Thymus (tissue), 11 donors: Measurements from ENCODE around the gene DTNBP1. TPM values are rescaled to one million over a fixed set of nuclear protein-coding genes. Genes with fewer than 3 reads are reported as not detected.

ENCODE experiments used
- DNase-seq, 9 donors: peaks; one replicate each; pipeline ENCODE4 v3.0.0-alpha.2; 2013; ENCODE audit warnings: low spot score in 9 of 9, low read depth in 6 of 9, missing footprints in 1 of 9
- H3K27ac ChIP-seq, 2 donors: one replicate each; pipeline ENCODE4 v1.5.1; 2013; ENCODE audit warnings: control low read depth in 1 of 2, low read depth in 1 of 2, low read length in 1 of 2, mild to moderate bottlenecking in 1 of 2, moderate library complexity in 1 of 2
- H3K27me3 ChIP-seq, 2 donors: one replicate each; pipeline ENCODE4 v1.5.1; 2013; ENCODE audit warnings: low read length in 1 of 2; ENCODE audit not compliant: control insufficient read depth in 2 of 2, insufficient read depth in 1 of 2
- H3K36me3 ChIP-seq, 2 donors: one replicate each; pipeline ENCODE4 v1.5.1; 2013; ENCODE audit warnings: low read length in 1 of 2, mild to moderate bottlenecking in 1 of 2, moderate library complexity in 1 of 2; ENCODE audit not compliant: control insufficient read depth in 2 of 2, insufficient read depth in 2 of 2
- H3K4me1 ChIP-seq, 2 donors: one replicate each; pipeline ENCODE4 v1.5.1; 2013; ENCODE audit warnings: low read length in 2 of 2; ENCODE audit not compliant: control insufficient read depth in 2 of 2, insufficient read depth in 2 of 2
- H3K4me3 ChIP-seq, 2 donors: one replicate each; pipeline ENCODE4 v1.5.1; 2013; ENCODE audit warnings: low read length in 2 of 2, control low read depth in 1 of 2, mild to moderate bottlenecking in 1 of 2
- H3K9me3 ChIP-seq, 2 donors: one replicate each; pipeline ENCODE4 v1.5.1; 2013; ENCODE audit warnings: low read length in 1 of 2, mild to moderate bottlenecking in 1 of 2; ENCODE audit not compliant: control insufficient read depth in 2 of 2, insufficient read depth in 1 of 2
- WGBS: extraction: QIAGEN DNeasy Blood & Tissue Kit; methylation state at CpG from one replicate; pipeline ENCODE4 v1.1.7; 2013; 5-methylcytosine and 5-hydroxymethylcytosine counted together
- polyA plus RNA-seq: library from polyadenylated mRNA; stranded (reverse); fragments of 200-250 nt; gene quantifications from one replicate; pipeline ENCODE4 v1.2.3, GENCODE V29; 2013
- total RNA-seq: library from RNA; stranded (reverse); fragments of 120-200 nt; gene quantifications from one replicate; pipeline ENCODE4 v1.2.4, GENCODE V29; 2013
- donor health status: healthy.

Gene DTNBP1
- total and polyA plus RNA-seq, 2 donors: 8.0 to 29.7 TPM

DNA sequence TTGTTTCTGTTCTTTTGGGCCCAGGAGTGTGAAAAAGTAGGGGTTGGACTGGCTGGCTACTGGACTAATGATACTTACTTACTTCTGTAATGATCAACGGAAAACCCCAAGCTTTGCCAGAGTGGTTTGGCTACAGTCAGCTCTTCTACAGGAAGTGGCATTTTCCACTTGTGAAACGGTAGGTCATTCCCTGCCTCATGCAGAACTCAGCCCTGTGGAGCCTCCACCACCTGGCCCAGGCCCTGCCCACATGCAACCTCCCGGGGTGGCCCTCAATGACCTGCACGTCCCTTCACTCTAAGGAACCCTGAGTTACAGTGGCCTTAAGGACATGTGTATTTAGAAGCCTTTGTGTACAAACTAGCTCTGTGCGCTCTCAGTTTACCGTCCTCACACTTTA, 140.4 kb downstream of the DTNBP1 start:
- no peak for DNase-seq
- Histone ChIP-seq H3K4me3 (no peak overlapping the region), H3K27me3 (no peaks in the 10 kb centered on the region), H3K9me3 (no peaks in the 10 kb centered on the region), H3K36me3 (peaks cover 70 to 76% of the 10 kb centered on the region in 2 donors), H3K4me1 (no peaks in the 10 kb centered on the region), H3K27ac (no peak overlapping the region)
- WGBS: 82% methylated on average over 6 of the region's 6 CpGs

DNA sequence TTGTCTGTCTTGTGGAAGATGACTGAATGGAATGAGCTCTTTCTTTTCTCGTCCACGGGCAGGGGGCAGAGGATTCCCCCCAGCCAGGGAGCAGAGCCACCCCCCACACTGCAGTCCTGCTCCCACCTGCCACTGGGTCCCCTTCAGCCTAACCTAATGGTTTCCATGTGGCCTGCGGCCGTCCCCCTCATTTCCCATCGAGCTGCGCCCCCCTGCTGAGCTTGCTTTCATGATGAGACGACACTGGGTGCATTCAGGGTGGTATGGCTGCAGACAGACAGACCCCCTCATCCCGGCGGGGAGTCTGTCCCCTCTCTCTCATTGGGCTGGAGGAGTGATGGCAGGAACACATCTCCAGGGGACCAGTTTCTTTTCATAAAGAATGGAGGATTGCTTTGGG, 140.8 kb downstream of the DTNBP1 start:
- WGBS: 97% methylated on average over 9 of the region's 9 CpGs
- Histone ChIP-seq H3K9me3 (no peaks in the 10 kb centered on the region), H3K27ac (peak overlapping the region in 1 of 2 donors; percentile 37), H3K4me3 (no peak overlapping the region), H3K36me3 (peaks cover 74 to 80% of the 10 kb centered on the region in 2 donors), H3K27me3 (no peaks in the 10 kb centered on the region), H3K4me1 (no peaks in the 10 kb centered on the region)
- no peak for DNase-seq

DNA sequence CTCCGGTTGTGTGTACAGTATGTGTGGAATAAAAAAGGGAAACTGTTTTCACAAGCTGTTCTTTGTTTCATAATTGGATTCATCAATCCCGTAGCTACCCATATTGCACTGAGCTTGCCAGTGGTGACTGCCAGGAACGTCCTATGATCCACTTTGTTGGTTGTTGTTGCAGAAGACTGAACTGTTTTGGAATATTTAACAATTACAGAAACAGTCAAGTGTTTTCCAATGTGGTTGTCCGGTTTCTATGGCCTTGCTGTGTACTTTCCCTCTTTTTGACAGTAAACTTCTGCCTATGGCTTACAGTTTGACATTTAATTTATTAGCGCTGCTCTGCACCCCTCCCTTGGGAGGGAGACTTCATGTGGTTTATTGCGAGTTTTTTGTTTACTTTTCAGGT, 141.2 kb downstream of the DTNBP1 start:
- no peak overlapping the region for H3K27ac ChIP-seq
- 97% methylated on average over 6 of the region's 6 CpGs for WGBS
- H3K9me3 ChIP-seq: no peaks in the 10 kb centered on the region
- no peak for DNase-seq
- no peaks in the 10 kb centered on the region for H3K27me3 ChIP-seq
- H3K36me3 ChIP-seq: peaks cover 79 to 83% of the 10 kb centered on the region in 2 donors
- H3K4me3 ChIP-seq: no peak overlapping the region
- H3K4me1 ChIP-seq: no peaks in the 10 kb centered on the region

DNA sequence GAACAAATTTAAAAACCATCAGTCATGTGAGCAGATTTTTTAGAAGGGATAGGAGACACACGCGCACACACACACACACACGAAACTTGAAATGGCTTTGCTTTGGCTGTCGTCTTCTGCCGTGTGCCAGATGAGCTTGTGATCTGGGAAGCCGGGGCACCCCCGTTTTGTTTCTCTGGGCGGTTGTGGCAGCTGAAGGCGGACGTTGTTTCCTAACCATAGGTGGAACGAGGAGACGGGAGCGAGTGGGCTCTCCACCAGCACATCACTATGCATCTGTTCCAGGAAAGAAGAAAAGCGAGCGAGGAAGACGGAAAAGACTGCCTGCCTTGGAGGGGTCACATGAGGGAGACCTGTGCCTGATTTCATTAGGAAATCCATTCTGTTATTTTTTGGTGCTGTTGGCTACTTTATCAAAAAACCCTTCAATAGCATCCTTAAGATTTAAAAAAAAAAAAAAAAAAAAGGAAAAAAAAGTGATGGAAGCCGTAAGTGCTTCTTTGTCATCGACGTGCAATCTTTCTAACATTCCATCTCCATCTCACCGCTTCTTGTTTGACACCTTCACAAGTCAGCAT, 142.1 kb downstream of the DTNBP1 start:
- Histone ChIP-seq H3K27me3 (no peaks in the 10 kb centered on the region), H3K4me3 (no peak overlapping the region), H3K4me1 (no peaks in the 10 kb centered on the region), H3K9me3 (no peaks in the 10 kb centered on the region), H3K36me3 (peaks cover 82 to 88% of the 10 kb centered on the region in 2 donors), H3K27ac (no peak overlapping the region)
- no peak for DNase-seq
- 98% methylated on average over 20 of the region's 20 CpGs for WGBS

DNA sequence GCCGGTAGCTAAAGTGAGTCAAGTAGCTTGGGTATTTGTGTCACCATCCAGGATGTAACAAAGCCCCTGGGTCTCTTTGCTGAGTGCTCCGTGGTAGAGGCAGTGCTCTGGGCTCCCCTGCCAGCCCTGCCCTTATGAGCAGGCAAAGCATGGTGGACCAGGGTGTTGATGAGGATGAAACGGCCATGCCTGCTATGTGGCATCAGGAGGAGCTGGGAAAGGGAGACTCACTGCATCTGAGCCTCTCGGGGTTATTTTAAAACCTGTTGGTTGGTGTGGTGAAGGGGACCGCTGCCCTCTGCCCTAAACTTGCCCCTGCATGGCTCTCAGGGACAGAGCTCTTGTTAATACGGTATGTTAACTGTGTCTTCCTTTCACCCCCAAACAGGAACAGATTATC, 143.1 kb downstream of the DTNBP1 start:
- WGBS: 97% methylated on average over 6 of the region's 6 CpGs
- Histone ChIP-seq H3K27me3 (no peaks in the 10 kb centered on the region), H3K36me3 (peaks cover 79 to 96% of the 10 kb centered on the region in 2 donors), H3K9me3 (no peaks in the 10 kb centered on the region), H3K4me3 (no peak overlapping the region), H3K4me1 (peaks cover 0 to 8% of the 10 kb centered on the region in 2 donors), H3K27ac (no peak overlapping the region)
- DNase-seq: no peak

DNA sequence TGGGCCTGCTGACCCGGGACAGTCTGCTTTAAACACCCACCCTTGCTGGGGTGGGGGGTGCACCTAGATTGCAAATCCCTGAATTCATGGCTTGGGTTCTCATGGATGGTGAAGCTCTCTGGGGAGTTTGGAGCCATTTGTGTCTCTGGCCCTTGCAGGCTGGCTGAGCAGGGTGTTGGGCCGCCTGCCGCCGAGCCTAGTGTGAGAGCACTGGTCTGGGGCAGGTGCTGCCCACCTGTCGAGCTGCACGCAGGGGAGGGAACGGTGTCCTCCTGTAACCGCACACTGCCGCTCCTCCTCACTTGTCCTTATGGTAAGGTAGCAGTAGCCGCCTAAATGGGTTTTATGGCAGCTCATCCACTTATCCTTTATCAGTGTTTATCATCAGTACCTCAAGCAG, 143.9 kb downstream of the DTNBP1 start:
- peaks cover 0 to 16% of the 10 kb centered on the region in 2 donors for H3K4me1 ChIP-seq
- H3K27ac ChIP-seq: no peak overlapping the region
- peaks cover 79 to 95% of the 10 kb centered on the region in 2 donors for H3K36me3 ChIP-seq
- no peaks in the 10 kb centered on the region for H3K27me3 ChIP-seq
- WGBS: 97% methylated on average over 10 of the region's 10 CpGs
- H3K9me3 ChIP-seq: no peaks in the 10 kb centered on the region
- DNase-seq: no peak
- H3K4me3 ChIP-seq: no peak overlapping the region

DNA sequence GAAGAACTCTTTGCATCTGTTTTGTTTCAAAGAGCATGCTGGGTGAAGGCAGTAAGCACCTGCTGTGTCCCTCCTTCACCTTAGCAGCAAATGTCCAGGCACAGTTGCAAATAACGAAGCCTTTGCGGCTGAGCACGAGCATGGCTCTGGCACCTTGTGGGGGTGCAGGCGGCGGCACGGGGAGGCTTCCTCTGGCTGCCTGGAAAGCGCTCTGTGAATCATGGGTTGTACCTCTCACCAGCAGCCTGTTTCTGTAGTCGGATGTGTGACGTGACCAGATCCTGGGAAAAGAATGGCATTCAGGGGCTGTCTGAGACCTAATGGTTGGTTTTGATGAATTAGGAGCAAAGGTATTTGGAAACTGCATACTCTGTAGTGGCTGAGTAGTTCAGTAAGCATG, 144.8 kb downstream of the DTNBP1 start:
- Histone ChIP-seq H3K9me3 (no peaks in the 10 kb centered on the region), H3K27me3 (no peaks in the 10 kb centered on the region), H3K4me3 (no peak overlapping the region), H3K36me3 (peaks cover 79 to 95% of the 10 kb centered on the region in 2 donors), H3K27ac (no peak overlapping the region), H3K4me1 (peaks cover 0 to 19% of the 10 kb centered on the region in 2 donors)
- no peak for DNase-seq
- WGBS: 99% methylated on average over 9 of the region's 9 CpGs

DNA sequence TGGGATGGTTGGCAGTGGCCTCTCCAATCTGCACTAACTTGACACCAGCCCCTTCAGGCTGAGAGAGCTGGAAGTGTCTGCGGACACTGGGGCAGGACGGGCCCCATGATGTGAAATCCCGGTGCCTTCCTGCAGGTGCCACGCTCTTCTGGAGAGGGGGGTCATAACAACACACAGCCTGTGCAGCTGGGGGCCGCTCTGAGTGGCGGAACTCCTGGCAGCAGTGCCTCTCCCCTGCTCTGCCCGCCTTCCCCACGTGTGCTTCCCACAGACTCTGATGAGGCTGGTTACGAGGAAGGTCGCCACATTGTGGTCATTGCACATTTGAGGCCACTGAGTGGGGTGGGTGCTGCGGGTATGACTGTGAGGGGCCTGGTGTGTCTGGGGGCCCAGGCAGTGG, 145.2 kb downstream of the DTNBP1 start:
- Histone ChIP-seq H3K9me3 (no peaks in the 10 kb centered on the region), H3K36me3 (peaks cover 79 to 95% of the 10 kb centered on the region in 2 donors), H3K4me1 (peaks cover 0 to 19% of the 10 kb centered on the region in 2 donors), H3K27ac (no peak overlapping the region), H3K4me3 (no peak overlapping the region), H3K27me3 (no peaks in the 10 kb centered on the region)
- DNase-seq: no peak
- 98% methylated on average over 11 of the region's 11 CpGs for WGBS

DNA sequence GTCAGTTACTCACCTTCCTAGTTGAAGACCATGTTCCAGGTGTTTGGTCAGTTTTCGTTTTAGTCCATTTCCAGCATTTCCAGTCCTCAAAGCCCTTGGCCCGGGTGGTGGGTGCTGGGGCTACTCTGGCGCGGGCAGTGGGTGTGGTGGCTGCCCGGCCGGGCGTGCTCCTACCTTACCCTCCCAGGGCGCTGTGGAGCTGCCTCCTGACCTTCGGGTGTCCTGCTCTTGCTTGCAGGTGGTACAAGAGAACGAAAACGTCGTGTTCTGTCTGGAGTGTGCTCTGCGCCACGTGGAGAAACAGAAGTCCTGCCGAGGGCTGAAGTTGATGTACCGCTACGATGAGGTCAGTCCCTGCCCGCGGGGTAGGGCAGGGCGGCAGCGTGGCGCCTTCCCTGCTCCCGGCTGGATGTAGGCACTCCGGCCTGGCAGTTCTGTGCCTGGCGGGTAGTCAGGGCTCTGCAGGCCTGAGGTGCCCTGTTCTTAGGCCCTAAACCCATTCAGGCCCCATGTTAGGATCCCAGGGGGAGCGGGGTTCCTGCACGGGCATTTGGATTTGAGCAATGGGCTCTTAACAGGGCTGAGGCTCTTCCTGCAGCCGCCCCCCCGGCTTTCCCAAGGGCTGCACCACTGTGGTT, 145.8 kb downstream of the DTNBP1 start:
- Histone ChIP-seq H3K27me3 (no peaks in the 10 kb centered on the region), H3K9me3 (no peaks in the 10 kb centered on the region), H3K4me1 (peaks cover 0 to 19% of the 10 kb centered on the region in 2 donors), H3K4me3 (no peak overlapping the region), H3K36me3 (peaks cover 79 to 95% of the 10 kb centered on the region in 2 donors), H3K27ac (no peak overlapping the region)
- DNase-seq: no peak
- 96% methylated on average over 29 of the region's 29 CpGs for WGBS
